Testis (tissue), 3 donors: ENCODE measurements around the gene UVSSA. TPM values are rescaled to one million over a fixed set of nuclear protein-coding genes. Genes with fewer than 3 reads are reported as not detected.
"Not testable (repeated sequence)": the region's sequence is repeated elsewhere in the genome, so short reads cannot be mapped to it uniquely, and the experiment has no call there.

Experiments used
- DNase-seq: peaks from one replicate; pipeline ENCODE4 v3.0.0-alpha.2; 2019
- H3K27ac ChIP-seq, 2 donors: fragments of 200-600 bp; sonication (generic); one replicate each; pipeline ENCODE4 v1.5.1; 2019
- H3K27me3 ChIP-seq: fragments of 200-600 bp; sonication (generic); one replicate; pipeline ENCODE4 v1.5.1; 2019
- H3K36me3 ChIP-seq: fragments of 200-600 bp; sonication (generic); one replicate; pipeline ENCODE4 v1.5.1; 2017; ENCODE audit warnings: low read depth; ENCODE audit errors: missing control alignments
- H3K4me1 ChIP-seq: fragments of 200-600 bp; sonication (generic); one replicate; pipeline ENCODE4 v1.5.1; 2019
- H3K4me3 ChIP-seq, 2 donors: fragments of 200-600 bp; sonication (generic); one replicate each; pipeline ENCODE4 v1.5.1; 2017 to 2019
- H3K9me3 ChIP-seq: fragments of 200-600 bp; sonication (generic); one replicate; pipeline ENCODE4 v1.5.1; 2017
- POLR2A ChIP-seq: fragments of 450-650 bp; IDR thresholded peaks from one replicate; pipeline ENCODE4 v1.6.1; 2017; ENCODE audit warnings: antibody characterized with exemption, mild to moderate bottlenecking, moderate library complexity
- WGBS, 2 donors: methylation state at CpG; one replicate each; pipeline ENCODE4 v1.1.5; 2018; 5-methylcytosine and 5-hydroxymethylcytosine counted together
- intact Hi-C: fragments of 100-400 bp; cut with DNase I; formaldehyde crosslinking; loops from one replicate; pipeline ENCODE4 v1.15.1; 2023; ENCODE audit warnings: low total_unique reads
- polyA plus RNA-seq: library from polyadenylated mRNA; stranded (reverse); fragments of 350-450 nt; fragmentation: Illumina TruSeq; extraction: RNeasy Lipid Tissue Mini Kit (QIAGEN cat#74804); gene quantifications from one replicate; pipeline ENCODE4 v1.2.3, GENCODE V29; 2014; ENCODE audit warnings: low read depth, low replicate concordance; ENCODE audit not compliant: insufficient read depth
- total RNA-seq, 2 donors: library from RNA; depleted of rRNA; stranded (reverse); fragments of >200 nt; gene quantifications; one replicate each; pipeline ENCODE4 v1.2.3, GENCODE V29; 2016
- TF ChIP-seq, protein P1 (sequence below), 3 experiments: fragments of 450-650 bp in 2 of 3; fragments of 200-600 bp in 1 of 3; sonication (generic) in 1 of 3; IDR thresholded peaks; one replicate each; pipeline ENCODE4 v1.5.1; 2016 to 2019; ENCODE audit warnings: antibody characterized with exemption in 3 of 3, mild to moderate bottlenecking in 2 of 3, moderate library complexity in 1 of 3

UVSSA gene
- total and polyA plus RNA-seq, 3 donors from 2014 or later = 35.8 to 94.6 (median 71.5) TPM

DNA sequence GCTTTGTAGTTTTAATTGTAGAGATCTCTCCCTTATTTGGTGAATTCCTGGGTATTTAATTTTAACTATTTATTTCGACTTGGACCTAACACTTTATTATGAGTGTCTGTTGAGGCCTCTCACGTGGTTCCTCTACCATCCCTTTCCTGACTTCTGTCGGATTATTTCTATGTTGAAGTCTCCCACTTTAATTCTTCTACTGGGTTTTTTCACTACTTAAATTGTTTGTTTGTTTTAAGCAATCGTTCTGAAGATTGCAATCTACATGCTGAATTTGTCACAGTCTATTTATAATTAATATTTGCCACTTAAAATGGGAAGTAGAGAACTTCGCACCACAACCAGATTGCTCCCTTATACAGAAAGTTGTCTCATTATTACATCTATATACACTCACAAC, 80.0 kb downstream of the UVSSA start:
- Histone ChIP-seq H3K36me3 (no peaks in the 10 kb centered on the region), H3K4me3 (no peak overlapping the region), H3K27ac (no peak overlapping the region), H3K27me3 (no peaks in the 10 kb centered on the region), H3K4me1 (no peaks in the 10 kb centered on the region), H3K9me3 (no peaks in the 10 kb centered on the region)
- TF ChIP-seq, protein P1, sequence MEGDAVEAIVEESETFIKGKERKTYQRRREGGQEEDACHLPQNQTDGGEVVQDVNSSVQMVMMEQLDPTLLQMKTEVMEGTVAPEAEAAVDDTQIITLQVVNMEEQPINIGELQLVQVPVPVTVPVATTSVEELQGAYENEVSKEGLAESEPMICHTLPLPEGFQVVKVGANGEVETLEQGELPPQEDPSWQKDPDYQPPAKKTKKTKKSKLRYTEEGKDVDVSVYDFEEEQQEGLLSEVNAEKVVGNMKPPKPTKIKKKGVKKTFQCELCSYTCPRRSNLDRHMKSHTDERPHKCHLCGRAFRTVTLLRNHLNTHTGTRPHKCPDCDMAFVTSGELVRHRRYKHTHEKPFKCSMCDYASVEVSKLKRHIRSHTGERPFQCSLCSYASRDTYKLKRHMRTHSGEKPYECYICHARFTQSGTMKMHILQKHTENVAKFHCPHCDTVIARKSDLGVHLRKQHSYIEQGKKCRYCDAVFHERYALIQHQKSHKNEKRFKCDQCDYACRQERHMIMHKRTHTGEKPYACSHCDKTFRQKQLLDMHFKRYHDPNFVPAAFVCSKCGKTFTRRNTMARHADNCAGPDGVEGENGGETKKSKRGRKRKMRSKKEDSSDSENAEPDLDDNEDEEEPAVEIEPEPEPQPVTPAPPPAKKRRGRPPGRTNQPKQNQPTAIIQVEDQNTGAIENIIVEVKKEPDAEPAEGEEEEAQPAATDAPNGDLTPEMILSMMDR (IDR thresholded peaks at IDR 0.05) = no peak
- TF ChIP-seq POLR2A = no peak
- intact Hi-C loops = no loop called here
- 79 to 83% methylated on average over 5 of the region's 5 CpGs for WGBS, 2 donors
- no peak for DNase-seq

DNA sequence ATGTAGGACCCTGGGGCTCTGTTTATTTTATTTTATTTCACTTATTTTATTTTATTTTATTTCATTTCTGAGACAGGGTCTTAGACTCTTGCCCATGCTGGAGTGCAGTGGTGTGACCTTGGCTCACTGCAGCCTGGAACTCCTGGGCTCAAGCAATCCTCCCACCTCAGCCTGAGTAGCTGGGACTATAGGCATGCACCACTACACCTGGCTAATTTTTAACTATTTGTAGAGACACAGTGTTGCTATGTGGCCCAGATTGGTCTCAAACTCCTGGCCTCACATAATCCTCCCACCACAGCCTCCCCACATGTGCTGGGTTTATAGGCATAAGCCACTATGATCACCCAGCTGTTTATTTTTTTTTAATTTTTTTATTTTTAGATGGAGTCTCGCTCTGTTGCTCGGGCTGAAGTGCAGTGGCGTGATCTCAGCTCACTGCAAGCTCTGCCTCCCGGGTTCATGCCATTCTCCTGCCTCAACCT, 96.7 kb downstream of the UVSSA start:
- H3K4me3 ChIP-seq, H3K27ac ChIP-seq, H3K36me3 ChIP-seq, H3K27me3 ChIP-seq, H3K4me1 ChIP-seq, intact Hi-C loops, H3K9me3 ChIP-seq, DNase-seq: not testable (repeated sequence)
- WGBS, 2 donors = 85 to 90% methylated on average over 4 of the region's 4 CpGs

Other genes with a start within 250 kb of the UVSSA start
- gene RNF212, start 233.6 kb upstream of the UVSSA start, total RNA-seq = 10 to 100 TPM; 33.6 to 40.3 TPM
- 21.0 TPM for gene RNF212, start 233.6 kb upstream of the UVSSA start, polyA plus RNA-seq
- 1 to 10 TPM; 5.6 to 7.1 TPM for gene SPON2, start 174.6 kb upstream of the UVSSA start, total RNA-seq
- gene SPON2, start 174.6 kb upstream of the UVSSA start, polyA plus RNA-seq = 21.4 TPM
- 100 to 1,000 TPM; 240 to 245 TPM for gene CTBP1, start 98.1 kb upstream of the UVSSA start, total RNA-seq
- 72.6 TPM for gene CTBP1, start 98.1 kb upstream of the UVSSA start, polyA plus RNA-seq
- 100 to 1,000 TPM in 1 of 2 donors, 10 to 100 TPM in 1; 94.2 to 129 TPM for gene MAEA, start 57.3 kb upstream of the UVSSA start, total RNA-seq
- gene MAEA, start 57.3 kb upstream of the UVSSA start, polyA plus RNA-seq = 71.2 TPM
- gene NKX1-1, start 59.2 kb downstream of the UVSSA start, total RNA-seq = 1 to 10 TPM in 1 of 2 donors, under 1 TPM in 1; 0.47 to 1.5 TPM
- 0.70 TPM for gene NKX1-1, start 59.2 kb downstream of the UVSSA start, polyA plus RNA-seq